Ramos (cell line): ENCODE results near the gene PIP4K2A.

ENCODE experiments used
- in situ Hi-C: fragments of 300-500 bp; cut with MboI; formaldehyde crosslinking; loops from one replicate; pipeline ENCODE4 v1.14.3; 2022; ENCODE audit warnings: low sequenced_read_pairs; ENCODE audit not compliant: unreplicated experiment

Gene PIP4K2A

DNA sequence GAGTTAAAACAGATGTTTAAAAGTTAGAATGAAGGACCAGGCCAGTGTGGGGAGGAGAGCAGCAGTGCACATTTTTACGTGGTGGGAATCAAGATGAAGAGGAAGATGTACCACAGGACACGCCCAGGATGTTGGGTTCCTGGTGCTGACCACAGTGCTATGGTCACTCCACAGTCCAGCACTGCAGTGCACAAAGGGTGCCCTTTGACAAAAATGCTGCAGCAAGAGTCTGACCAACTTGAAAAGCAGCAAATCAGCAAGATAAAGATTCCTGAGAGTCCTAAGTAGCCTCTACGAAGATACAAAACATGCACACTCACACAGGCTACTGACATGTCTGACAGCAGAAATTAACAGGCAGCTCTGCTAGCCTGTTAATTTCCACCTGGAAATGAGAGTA lies 107.1 kb downstream of the PIP4K2A start:
- in situ Hi-C loops = no loop called here

GRCh38 chr10:22606164-22606614 lies 108.2 kb downstream of the PIP4K2A start:
- in situ Hi-C loops = no loop called here

- in situ Hi-C loops = no loop called here
Observed at GRCh38 chr10:22605168-22605567, 109.2 kb downstream of the PIP4K2A start.

DNA sequence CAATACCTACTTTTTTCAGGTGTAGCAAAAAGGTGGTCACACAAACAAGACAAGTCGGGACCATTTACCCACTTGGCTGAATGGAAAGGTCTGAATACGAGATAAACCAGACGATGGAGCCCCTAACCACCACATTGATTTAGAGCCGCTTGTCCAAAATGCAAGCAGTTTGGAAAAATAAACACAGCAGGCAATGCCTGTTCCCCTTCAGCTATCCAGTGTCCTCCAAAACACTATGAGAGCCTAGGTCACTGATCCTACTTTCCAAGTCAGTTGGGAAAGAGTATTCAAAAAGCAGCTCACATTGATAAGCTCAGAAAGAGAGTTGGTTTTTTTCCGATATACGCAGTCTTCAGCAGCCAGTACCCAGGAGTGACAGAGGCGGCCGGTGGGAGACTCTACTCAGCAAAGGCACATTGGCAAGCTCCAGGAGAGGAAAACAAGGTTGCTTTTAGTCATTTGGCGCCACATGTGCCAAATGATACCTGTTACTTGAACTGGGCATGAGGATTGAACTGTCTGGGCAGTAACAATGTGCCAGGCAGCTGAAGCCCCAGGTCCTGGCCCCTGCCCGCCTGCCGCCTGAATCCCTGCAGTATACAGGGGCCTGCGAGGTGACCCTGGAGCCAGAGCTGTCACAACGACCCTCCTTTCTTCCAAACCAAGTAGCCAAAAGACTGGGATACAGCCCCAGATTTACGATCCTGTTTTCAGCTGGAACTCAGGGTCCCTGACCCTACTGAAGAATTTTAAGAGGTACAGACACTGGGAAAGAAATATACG lies 109.8 kb downstream of the PIP4K2A start:
- in situ Hi-C loops = no loop called here

DNA sequence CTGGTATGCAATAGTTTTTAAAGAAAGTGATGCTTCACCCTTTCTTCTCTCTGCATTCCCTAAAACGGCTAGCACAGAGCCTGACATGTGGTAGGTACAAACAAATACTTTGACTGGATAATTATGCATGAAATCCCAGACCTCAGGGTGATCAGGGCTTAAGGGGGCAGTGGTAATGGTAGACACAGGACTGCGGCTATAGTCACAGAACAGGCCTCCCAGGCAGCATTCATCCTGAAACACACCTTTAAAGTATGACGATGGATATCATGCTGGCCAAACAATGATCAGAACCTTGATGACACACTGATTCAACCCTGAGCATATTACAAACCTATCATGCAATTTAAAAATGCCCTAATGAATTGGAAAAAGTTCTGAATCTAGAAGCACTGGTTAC lies 110.8 kb downstream of the PIP4K2A start:
- in situ Hi-C loops = no loop called here

DNA sequence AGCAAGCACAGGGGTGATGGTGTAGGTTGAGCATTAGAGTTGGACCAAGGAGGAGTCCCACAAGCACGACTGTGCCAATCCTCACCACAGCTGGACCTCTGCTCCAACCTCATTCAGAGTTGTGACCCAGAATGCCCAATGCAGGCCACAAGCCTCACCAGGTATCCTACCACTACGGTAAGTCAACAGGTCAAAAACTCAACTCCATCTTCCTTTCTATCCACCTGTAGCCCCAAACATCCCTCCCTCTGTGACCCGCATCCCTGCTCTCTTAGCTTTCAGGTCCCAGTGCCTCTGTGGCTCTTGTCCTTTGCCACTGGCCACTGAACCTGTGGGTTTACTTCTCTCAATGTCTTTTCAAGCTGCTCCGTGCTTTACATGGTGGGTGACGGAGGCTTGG lies 112.8 kb downstream of the PIP4K2A start:
- in situ Hi-C loops = no loop called here

DNA sequence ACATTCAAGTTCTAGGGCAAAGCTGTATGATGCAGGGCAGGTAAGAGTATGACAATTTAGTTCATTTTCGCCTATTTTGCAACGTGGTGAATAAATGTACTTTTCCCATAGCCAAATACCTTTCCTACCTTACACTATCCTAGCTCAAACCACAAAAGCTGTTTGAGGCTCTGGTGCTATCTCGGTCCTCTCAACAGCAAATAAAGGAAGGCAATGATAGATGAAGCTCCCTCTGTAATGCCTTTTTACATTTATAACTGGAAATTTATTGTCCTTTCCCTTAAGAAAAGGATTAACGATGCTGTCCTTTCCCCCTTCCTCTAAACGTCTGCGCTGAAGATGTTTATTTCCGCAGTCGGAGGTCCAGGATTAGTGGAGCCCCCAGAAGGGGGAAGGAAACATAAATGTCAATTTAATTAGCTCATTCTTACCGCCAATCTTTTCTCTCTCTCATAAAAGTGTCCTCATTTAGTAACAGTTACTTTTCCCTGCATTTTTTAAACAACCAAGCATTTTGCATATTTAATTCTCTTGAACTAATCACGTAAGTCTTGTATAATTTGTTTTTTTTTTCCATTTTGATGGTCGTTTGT lies 114.6 kb downstream of the PIP4K2A start:
- in situ Hi-C loops = no loop called here

GRCh38 chr10:22599048-22599561 lies 115.3 kb downstream of the PIP4K2A start:
- in situ Hi-C loops = no loop called here

DNA sequence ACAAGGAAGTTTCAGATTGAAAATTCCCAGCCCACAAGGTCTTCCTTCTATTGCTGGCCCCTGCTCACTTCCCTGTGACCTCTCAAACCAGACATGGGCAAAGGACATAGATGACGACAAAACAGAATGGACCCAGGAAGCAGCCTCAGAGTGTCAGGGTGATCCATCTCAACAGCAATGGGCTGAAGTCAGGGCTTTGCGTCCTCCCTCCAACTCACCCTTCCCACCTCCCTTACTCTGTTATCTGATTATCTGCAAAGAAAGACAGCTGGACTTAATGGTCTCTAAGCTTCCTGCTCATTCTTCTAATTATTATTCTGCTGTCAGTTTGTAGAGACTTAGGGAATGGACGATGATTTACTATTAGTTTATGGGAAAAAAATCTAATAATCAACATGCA lies 115.9 kb downstream of the PIP4K2A start:
- in situ Hi-C loops = no loop called here

DNA sequence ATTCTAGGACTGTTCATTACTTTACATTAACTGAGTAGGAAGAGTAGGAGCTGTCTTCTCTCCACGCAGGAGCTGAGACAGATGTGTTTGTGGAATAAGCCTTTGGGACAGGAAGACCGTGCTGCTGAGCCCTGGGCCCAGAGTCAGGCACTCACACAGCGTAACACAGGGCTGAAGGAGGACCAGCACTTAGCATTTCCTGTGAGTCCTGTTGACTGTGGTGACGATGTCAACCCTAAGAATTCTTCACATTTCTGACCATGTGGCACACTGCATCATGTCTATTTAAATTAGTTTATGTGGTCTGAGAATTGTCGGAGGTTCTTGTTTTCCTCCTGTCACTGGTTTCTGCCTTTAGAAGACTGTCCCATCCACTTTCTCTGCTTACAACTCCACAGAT lies 117.2 kb downstream of the PIP4K2A start:
- in situ Hi-C loops = no loop called here

DNA sequence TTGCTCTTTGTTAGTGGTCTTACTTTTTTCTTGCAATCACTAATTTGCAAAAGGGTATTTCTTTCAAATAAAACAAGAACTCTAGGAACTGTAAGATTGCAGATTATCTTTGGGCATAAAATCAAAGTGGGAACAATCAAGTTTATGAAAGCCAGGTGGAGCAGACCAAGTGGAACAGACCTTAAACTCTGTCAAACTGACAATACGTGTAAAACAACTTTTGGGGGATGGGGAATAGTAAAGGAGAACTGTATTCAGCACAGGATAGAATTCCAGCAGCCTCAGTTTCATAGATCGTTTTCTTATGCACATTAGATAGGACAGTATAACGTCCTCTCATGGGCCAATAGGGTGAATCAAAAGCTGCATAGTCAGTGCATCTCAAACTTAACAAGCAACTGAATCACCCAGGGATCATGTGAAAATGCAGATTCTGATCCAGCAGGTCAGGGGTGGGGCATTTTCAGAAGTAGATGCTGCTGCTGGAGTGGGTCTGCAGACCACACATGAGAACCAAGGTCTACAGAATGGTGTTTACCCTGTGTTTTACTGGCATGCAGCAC lies 120.7 kb downstream of the PIP4K2A start:
- in situ Hi-C loops = no loop called here

DNA sequence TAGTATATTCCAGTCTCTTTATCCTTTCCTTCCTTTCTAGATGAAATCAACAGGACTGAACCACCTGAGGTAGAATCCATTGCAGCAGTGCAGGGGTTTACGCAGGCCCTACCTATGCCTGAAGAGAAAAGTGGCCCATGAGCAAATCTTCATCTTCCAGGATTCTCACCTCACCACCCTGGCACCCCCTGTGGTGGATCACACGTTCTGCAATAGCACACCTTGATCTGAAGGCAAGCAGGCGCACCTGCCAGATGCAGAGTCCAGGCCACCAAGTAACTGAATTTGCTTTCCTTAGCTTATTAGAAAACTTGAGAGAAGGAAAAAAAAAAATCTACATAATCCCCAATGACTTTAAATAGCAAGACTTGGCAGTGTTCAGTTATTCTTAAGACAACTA lies 121.4 kb downstream of the PIP4K2A start:
- in situ Hi-C loops = no loop called here

- in situ Hi-C loops = no loop called here
Observed at GRCh38 chr10:22589851-22590514, 124.4 kb downstream of the PIP4K2A start.

- in situ Hi-C loops = no loop called here
Observed at GRCh38 chr10:22588462-22588861, 125.9 kb downstream of the PIP4K2A start.

GRCh38 chr10:22583683-22584082 lies 130.7 kb downstream of the PIP4K2A start:
- in situ Hi-C loops = no loop called here

DNA sequence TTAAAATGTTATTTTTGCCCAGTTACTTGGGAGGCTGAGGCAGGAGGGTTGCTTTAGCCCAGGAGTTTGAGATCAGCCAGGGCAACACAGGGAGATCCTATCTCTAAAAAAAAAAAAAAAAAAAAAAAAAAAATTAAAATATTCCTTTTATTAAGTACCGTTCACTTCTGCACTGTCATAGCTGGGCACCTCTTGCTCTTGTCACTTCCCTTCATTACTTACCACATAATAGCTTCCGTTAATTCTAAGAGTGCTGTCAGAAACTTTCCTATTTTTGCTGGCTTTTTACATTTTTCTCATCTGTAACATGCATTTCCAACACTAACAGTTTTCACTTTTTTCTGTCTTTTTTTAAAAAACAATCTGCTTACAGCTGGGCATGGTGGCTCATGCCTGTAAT lies 132.9 kb downstream of the PIP4K2A start:
- in situ Hi-C loops = no loop called here

DNA sequence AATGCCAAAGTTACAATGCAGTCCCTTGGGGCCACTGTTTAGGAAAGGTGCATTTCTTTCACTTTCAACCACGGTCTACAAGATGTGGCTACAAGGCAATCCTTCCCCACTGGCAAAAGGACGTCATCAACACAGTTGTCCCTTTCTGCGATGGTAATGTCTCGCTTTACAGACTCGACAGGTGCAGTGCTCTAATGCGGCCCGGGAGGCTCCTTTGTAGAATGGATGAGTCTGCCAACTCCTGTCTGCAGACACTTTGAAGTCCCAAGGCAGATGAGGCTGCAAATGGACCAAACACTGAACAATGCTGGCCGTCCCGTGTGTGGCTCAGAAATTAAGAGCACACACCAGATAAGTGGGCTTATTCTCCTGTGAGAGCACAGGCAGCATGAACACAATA lies 133.7 kb downstream of the PIP4K2A start:
- in situ Hi-C loops = no loop called here

GRCh38 chr10:22579826-22580225 lies 134.6 kb downstream of the PIP4K2A start:
- in situ Hi-C loops = no loop called here

DNA sequence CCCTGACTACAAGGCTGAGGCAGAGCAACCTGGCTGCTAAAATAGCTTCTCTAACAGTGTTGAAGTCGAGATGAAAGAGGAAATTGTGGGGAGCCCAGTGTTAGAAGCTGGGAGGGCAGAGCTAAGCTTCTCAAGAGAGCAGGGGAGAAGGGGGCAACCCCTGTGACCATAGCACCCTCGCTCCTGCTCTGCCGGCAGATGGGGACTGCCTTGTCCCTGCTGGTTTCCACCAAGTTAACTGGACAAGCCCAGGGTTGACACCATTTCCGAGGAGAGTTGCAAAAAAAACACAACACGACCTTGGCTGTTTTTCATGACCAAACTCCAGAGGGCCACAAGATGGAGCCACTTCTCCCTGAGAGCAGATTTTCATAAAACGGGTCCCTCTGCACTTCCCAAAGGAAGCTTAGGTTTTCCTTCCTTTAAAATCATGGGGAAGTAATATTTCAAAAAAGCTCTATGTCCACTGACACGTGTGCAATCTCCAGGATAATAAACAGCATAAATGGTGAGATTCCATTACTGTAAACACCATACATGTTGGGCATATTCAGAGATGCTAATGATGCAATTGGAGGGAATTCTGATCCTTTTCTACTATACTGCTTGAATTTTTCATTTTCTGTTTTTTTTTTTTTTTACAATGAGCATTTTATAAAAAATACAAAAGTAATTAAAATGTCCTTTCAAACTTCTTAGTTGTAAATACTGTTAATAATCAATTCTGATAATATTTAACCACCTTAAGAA lies 140.4 kb downstream of the PIP4K2A start:
- in situ Hi-C loops = no loop called here

DNA sequence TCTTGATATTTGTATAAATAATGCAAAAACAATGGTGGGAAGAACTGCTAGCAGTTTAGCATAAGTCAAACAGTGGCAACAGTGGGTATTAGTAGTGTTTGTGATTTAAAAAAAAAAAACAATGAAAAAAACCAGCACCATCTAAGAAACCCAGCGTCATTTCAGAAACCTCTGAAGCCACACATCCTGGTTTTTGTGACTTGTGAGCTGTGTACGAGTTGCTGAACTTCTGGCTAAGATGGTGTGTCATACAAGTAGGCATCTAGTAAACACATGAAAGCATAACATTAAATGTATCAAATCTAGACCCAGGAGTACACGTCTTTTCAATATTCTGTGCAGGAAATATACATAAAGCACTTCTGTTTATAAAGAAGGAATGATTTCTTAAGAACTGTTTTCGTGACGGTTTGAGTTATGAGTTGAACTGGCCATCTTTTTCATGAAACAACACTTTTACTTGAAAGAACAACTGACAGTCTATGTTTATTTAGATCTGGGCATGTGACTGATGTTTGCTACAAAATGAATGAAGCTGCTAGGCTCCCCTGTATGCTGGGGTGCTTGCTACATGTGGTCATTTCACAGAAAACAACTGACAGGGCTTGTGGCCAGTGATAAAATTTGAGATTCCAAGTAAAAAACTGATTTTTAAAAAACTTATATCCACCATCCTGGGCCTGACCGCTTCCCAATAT lies 143.5 kb downstream of the PIP4K2A start:
- in situ Hi-C loops = no loop called here
